Panc1 (cell line): Measurements from ENCODE around the gene BMAL1. TPM values are rescaled to one million over a fixed set of nuclear protein-coding genes. Genes with fewer than 3 reads are reported as not detected.
"Not testable (repeated sequence)": the region's sequence is repeated elsewhere in the genome, so short reads cannot be mapped to it uniquely, and the experiment has no call there.

Experiments
- ATAC-seq: fragments of 200-7000 bp; cut with Tn5 transposase; 2 replicates; pipeline ENCODE4 v1.9.1; 2020; ENCODE audit warnings: mild to moderate bottlenecking, moderate library complexity
- BruUV-seq: library from RNA; stranded (reverse); fragments of 400-500 nt; replicated peaks from 2 replicates; lab custom pipeline; 2021; lab: Mats Ljungman, UMichigan
- CTCF ChIA-PET: fragments of 300-600 bp; sonication (Branson Sonifier 250); formaldehyde crosslinking; loops from one replicate; lab custom pipeline; 2022; ENCODE audit warnings: antibody characterized with exemption; lab: Charles Lee
- POLR2A ChIA-PET: fragments of 300-600 bp; sonication (Branson Sonifier 250); formaldehyde crosslinking; loops from one replicate; lab custom pipeline; 2022; ENCODE audit warnings: antibody characterized with exemption; lab: Charles Lee
- DNase-seq: peaks from one replicate; pipeline ENCODE4 v3.0.0-alpha.2; 2010; ENCODE audit warnings: low read depth, low spot score
- H3K27ac ChIP-seq: 2 replicates; pipeline ENCODE4 v1.5.1; 2011; ENCODE audit warnings: mild to moderate bottlenecking, low read length, inconsistent platforms
- H3K27me3 ChIP-seq: fragments of 200-500 bp; sonication (Bioruptor generic); 2 replicates; pipeline ENCODE4 v1.6.0; 2014; ENCODE audit warnings: low read length, inconsistent platforms; ENCODE audit not compliant: control insufficient read depth, insufficient read depth
- H3K36me3 ChIP-seq: fragments of 200-500 bp; sonication (Bioruptor generic); 2 replicates; pipeline ENCODE4 v1.5.1; 2014; ENCODE audit warnings: inconsistent platforms, mild to moderate bottlenecking, low read length, moderate library complexity; ENCODE audit not compliant: control insufficient read depth, insufficient read depth
- H3K4me1 ChIP-seq: 2 replicates; pipeline ENCODE4 v1.5.1; 2011; ENCODE audit warnings: inconsistent platforms, mild to moderate bottlenecking, low read length, moderate library complexity; ENCODE audit not compliant: control insufficient read depth, insufficient read depth
- H3K4me3 ChIP-seq, 2 experiments: 2 replicates each; pipeline ENCODE4 v1.5.1; 2011 to 2012; ENCODE audit warnings: low read depth in 2 of 2, low read length in 2 of 2, mild to moderate bottlenecking in 2 of 2, inconsistent platforms in 1 of 2, moderate library complexity in 1 of 2
- H3K9me3 ChIP-seq: fragments of 200-500 bp; sonication (Bioruptor generic); 2 replicates; pipeline ENCODE4 v1.5.1; 2014; ENCODE audit warnings: low read depth, mild to moderate bottlenecking, inconsistent platforms, low read length, moderate library complexity; ENCODE audit not compliant: control insufficient read depth, insufficient read depth
- POLR2AphosphoS5 ChIP-seq: IDR thresholded peaks from 2 replicates; pipeline ENCODE4 v1.6.1; 2012; ENCODE audit warnings: mild to moderate bottlenecking, low read depth, low read length, moderate library complexity
- REST ChIP-seq, 2 experiments: IDR thresholded peaks; 2 replicates each; pipeline ENCODE4 v1.6.1; 2011 to 2012; ENCODE audit warnings: low read depth in 2 of 2, control low read depth in 1 of 2, low read length in 1 of 2, mild to moderate bottlenecking in 1 of 2, moderate library complexity in 1 of 2; ENCODE audit not compliant: insufficient read depth in 1 of 2
- SIN3A ChIP-seq: IDR thresholded peaks from 2 replicates; pipeline ENCODE4 v1.6.1; 2012; ENCODE audit warnings: low read depth, mild to moderate bottlenecking, low read length, moderate library complexity, borderline replicate concordance; ENCODE audit not compliant: insufficient read depth
- TCF7L2 ChIP-seq: IDR thresholded peaks from 2 replicates; pipeline ENCODE4 v1.6.1; 2011; ENCODE audit warnings: mild to moderate bottlenecking, low read depth, low read length, inconsistent platforms
- in situ Hi-C: cut with HindIII; loops from 2 replicates; pipeline ENCODE4 v1.10.0; 2016; ENCODE audit warnings: low sequenced_read_pairs, low pct_unique_long_range_greater_than_20kb
- intact Hi-C: fragments of 100-400 bp; cut with micrococcal nuclease; formaldehyde crosslinking; loops from one replicate; pipeline ENCODE4 v1.10.0; 2022; ENCODE audit not compliant: unreplicated experiment
- total RNA-seq: library from RNA; stranded (reverse); gene quantifications from one replicate; pipeline ENCODE4 v1.2.1, GENCODE V29; 2021; ENCODE audit not compliant: unreplicated experiment
- TF ChIP-seq, protein P1 (sequence below): fragments of 450-650 bp; IDR thresholded peaks from 2 replicates; pipeline ENCODE4 v1.5.1; 2017; ENCODE audit warnings: mild to moderate bottlenecking

The BMAL1 gene
- total RNA-seq, 1 experiment from 2014 or later: 9.3 TPM

DNA sequence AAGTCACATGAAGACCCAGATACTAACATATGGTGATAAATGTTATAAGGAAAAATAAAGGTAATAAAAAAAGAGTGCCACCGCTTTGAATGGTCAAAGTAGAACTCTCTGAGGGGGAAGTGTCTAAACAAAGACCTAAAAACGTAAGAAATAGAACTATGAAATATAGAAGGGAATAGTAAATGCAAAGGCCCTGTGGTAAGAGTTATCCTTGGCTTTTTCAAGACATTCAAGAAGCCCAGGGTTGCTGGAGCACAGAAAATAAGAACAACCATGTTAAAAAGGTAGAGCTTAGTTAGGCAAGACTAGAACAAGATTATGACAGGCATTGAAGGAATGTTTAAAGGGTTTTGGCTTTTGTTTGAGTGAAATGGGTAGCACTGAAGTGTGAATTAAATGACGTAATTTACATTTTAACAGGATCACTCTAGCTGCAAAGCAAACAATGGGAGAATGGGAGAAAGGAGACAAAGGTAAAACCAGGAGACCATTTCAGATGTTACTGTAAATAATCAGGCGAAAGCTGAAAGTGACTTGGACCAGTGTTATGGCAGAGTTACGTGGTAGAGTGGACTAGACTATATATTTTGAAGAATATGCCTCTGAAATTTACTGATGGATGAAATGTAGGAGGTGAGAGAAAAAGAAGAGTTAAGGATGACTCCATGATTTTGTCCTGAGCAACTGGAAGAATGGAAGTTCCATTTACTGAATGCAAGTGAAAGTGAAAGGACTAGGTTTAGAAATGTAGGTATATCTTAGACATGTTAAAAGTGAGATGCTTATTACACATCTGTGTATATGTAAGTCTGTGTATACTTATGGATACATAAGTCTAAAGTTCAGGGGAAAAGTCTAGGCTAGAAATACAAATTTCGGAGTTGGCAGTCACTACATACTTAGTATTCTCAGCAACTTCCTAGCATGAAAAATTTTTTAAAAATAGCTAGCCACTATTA, 156.9 kb downstream of the BMAL1 start:
- no peak for DNase-seq
- H3K4me1 ChIP-seq: no peaks in the 10 kb centered on the region
- H3K27me3 ChIP-seq: no peaks in the 10 kb centered on the region
- TF ChIP-seq, protein P1, sequence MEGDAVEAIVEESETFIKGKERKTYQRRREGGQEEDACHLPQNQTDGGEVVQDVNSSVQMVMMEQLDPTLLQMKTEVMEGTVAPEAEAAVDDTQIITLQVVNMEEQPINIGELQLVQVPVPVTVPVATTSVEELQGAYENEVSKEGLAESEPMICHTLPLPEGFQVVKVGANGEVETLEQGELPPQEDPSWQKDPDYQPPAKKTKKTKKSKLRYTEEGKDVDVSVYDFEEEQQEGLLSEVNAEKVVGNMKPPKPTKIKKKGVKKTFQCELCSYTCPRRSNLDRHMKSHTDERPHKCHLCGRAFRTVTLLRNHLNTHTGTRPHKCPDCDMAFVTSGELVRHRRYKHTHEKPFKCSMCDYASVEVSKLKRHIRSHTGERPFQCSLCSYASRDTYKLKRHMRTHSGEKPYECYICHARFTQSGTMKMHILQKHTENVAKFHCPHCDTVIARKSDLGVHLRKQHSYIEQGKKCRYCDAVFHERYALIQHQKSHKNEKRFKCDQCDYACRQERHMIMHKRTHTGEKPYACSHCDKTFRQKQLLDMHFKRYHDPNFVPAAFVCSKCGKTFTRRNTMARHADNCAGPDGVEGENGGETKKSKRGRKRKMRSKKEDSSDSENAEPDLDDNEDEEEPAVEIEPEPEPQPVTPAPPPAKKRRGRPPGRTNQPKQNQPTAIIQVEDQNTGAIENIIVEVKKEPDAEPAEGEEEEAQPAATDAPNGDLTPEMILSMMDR: no peak
- TF ChIP-seq TCF7L2: no peak
- no peak for TF ChIP-seq POLR2AphosphoS5
- no peak for TF ChIP-seq REST (IDR thresholded peaks at IDR 0.05; ENCODE audit: insufficient read depth in 1 of 2, low read depth in 2 of 2, low read length in 1 of 2)
- TF ChIP-seq SIN3A: no peak
- in situ Hi-C loops (no loop called here), intact Hi-C loops (no loop called here)
- no peak overlapping the region for H3K27ac ChIP-seq
- CTCF ChIA-PET: no interaction called here
- no peaks in the 10 kb centered on the region for H3K9me3 ChIP-seq
- BruUV-seq: no TSS peak
- H3K4me3 ChIP-seq: no peak overlapping the region
- H3K36me3 ChIP-seq: no peaks in the 10 kb centered on the region
- POLR2A ChIA-PET: no interaction called here
- ATAC-seq: no peak

GRCh38 chr11:13436836-13437235, 159.2 kb downstream of the BMAL1 start:
- in situ Hi-C loops, POLR2A ChIA-PET, H3K4me1 ChIP-seq, H3K27ac ChIP-seq, H3K9me3 ChIP-seq, H3K36me3 ChIP-seq, CTCF ChIA-PET, H3K27me3 ChIP-seq, intact Hi-C loops, BruUV-seq, DNase-seq, ATAC-seq, H3K4me3 ChIP-seq: not testable (repeated sequence)

Other genes with a start within 250 kb of the BMAL1 start
- 29.6 TPM for gene BTBD10, start 185.4 kb downstream of the BMAL1 start, total RNA-seq
- gene PTH, start 218.2 kb downstream of the BMAL1 start, total RNA-seq: not detected